Measurements from ENCODE around the gene MIAT.
"Not testable (repeated sequence)": the region's sequence is repeated elsewhere in the genome, so short reads cannot be mapped to it uniquely, and the experiment has no call there.

Gene MIAT

GRCh38 chr22:26700462-26700861 lies 43.1 kb downstream of the MIAT start:
- DNase-seq (ENCODE audit: low read depth in 3 of 3) = no peak

DNA sequence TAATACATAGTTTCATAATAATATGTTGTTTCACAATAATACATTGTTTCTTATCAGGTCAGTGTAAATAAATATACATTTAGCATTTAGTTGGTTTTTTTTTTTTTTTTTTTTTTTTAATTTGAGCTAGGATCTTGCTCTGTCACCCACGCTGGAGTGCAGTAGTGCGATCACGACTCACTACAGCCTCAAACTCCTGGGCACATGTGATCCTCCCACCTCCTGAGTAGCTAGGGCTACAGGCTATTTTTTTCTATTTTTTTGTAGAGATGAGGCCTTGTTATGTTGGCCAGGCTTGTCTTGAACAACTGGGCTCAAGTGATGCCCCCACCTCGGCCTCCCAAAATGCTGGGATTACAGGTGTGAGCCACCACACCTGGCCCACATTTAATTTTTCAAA lies 43.5 kb downstream of the MIAT start:
- no peak for DNase-seq (ENCODE audit: low read depth in 3 of 3)

DNA sequence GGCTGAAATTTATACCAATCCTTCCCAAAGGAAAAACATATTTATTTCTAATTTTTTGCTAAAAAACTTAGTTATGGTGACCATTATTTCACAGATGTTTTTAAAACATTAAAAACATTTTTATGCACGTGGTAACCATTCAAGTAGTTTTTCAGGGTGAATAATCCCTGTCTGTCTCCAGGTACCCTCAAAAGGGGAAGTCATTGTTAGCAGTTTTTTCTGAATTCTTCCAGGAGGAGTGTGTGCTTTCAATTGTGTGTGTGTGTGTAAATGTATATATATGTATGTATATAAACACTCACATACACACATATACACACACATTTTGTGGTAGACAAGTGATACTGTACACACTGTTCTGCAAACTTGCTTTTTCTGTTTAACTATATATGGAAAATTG lies 43.9 kb downstream of the MIAT start:
- no peak for DNase-seq (ENCODE audit: low read depth in 3 of 3)

- DNase-seq (ENCODE audit: low read depth in 3 of 3) = no peak
Observed at GRCh38 chr22:26702906-26703830, 45.8 kb downstream of the MIAT start.

DNA sequence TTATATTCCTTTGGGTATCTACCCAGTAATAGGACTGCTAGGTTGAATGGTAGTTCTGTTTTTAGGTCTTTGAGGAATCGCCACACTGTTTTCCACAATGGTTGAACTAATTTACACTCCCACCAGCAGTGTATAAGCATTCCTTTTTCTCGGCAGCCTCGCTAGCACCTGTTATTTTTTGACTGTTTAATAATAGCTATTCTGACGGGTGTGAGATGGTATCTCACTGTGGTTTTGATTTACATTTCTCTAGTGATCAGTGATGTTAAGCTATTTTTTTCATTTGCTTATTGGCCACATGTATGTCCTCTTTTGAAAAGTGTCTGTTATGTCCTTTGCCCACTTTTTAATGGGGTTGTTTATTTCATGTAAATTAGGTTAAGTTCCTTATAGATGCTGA lies 48.0 kb downstream of the MIAT start:
- DNase-seq (ENCODE audit: low read depth in 3 of 3) = not testable (repeated sequence)

- DNase-seq (ENCODE audit: low read depth in 3 of 3) = no peak
Observed at GRCh38 chr22:26707090-26707489, 49.7 kb downstream of the MIAT start.

DNA sequence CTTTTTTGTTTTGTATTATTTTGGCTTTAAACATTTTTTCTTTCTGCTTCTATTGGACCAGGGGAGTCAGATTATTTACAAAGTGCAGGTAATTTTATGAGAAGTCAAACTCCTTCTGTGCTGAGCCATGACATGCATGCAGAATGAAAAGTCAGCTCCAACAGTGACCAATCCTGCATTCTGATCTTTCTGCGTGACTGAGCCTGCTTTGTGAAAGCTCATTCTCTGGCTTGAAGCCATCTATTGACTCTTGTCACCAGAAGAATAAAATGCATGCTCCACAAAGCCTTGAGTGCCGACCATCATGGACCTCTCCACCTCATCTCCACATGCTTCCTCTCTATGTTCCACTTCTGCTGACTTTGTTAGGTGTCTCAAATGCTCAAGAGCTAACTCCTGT lies 50.2 kb downstream of the MIAT start:
- DNase-seq (ENCODE audit: low read depth in 3 of 3) = no peak

- DNase-seq (ENCODE audit: low read depth in 3 of 3) = no peak
Observed at GRCh38 chr22:26708256-26709009, 51.0 kb downstream of the MIAT start.

- no peak for DNase-seq (ENCODE audit: low read depth in 3 of 3)
Observed at GRCh38 chr22:26709617-26710390, 52.4 kb downstream of the MIAT start.

DNA sequence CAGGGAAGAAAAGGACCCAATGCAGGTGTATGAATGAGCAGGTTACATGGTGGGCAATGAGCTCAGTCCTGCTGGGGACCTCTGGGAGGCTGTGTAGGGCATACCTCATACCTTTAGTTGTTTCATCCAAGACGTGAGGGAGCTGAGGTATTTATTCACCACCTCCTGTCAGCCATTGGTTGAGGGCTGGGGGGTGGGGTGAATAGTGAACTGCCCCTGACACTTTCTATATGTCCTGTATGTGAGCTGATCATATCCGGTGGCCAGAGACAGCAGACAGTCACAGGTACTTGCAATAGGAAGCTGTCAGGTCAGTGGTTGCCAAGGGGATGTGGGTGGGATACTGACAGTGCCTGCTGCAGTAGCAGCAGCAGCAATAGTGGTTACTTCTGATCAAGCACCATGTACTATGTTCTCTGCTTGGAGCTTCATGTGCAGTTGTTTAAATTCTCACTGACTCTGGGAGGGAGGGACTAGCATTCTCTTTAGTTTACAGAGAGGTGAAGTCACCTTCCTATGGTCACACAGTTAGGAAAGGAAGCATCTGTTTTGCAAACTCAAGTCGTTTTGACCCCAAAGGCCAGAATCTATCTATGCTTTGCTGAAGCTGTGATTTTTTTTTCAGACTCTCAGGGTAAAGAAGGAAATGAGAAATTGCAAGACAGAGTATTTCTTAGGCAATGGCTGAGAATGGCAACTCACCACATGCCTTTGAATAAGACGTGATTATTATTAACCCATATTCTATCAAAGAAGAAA lies 54.0 kb downstream of the MIAT start:
- no peak for DNase-seq (ENCODE audit: low read depth in 3 of 3)

GRCh38 chr22:26712158-26712557 lies 54.8 kb downstream of the MIAT start:
- DNase-seq (ENCODE audit: low read depth in 3 of 3) = no peak

DNA sequence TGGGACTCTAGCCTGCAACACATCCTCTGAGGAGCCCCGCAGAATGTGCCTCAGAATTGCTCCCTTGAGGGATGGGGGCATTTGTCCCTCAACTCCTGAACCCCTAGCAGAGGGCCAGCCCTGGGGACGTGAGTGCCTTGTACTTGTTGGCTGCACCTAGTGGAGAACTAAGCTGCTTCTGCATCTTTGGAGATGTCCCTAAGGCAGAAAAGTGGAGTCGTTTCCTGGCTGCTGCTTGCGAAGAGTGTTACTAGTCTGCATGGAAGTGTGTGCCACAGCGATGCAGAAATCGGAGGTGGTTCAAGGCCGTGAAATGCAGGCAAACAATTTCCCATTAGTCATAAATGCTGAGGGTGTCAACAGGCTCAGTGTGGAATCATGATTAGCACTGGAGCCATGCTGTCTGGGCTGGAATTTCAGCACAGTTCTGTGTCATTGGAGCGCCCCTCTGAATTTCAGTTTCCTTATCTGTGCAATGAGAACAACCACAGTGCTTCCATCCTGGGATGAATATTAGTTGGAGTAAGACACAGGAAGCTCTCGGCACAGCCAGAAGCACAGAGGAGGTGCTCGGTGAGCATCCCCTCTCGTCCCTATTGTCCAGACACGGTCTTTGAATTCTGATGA lies 56.5 kb downstream of the MIAT start:
- no peak for DNase-seq (ENCODE audit: low read depth in 3 of 3)

DNA sequence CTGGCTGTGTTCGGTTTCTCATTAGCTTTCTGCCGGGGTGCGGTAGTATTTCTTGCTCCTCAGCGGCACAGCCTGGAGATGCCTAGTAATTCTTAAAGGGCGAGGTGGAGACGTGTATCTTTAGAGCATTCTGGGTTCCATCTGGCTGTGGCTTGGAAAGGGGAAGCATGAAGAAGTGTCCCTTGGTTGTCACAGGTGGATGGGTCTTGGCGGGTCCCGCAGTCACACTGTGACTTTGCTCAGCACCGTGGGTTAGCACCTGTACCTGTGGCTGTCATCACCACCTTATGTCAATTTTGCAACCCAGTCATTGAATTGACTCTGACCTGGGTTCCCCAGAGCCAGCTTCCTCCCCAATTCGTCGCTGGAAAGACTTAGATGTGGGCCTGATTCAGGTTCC lies 57.6 kb downstream of the MIAT start:
- no peak for DNase-seq (ENCODE audit: low read depth in 3 of 3)

- DNase-seq (ENCODE audit: low read depth in 3 of 3) = no peak
Observed at GRCh38 chr22:26715392-26715936, 58.1 kb downstream of the MIAT start.

GRCh38 chr22:26718488-26718887 lies 61.1 kb downstream of the MIAT start:
- no peak for DNase-seq (ENCODE audit: low read depth in 3 of 3)

- no peak for DNase-seq (ENCODE audit: low read depth in 3 of 3)
Observed at GRCh38 chr22:26718905-26719304, 61.5 kb downstream of the MIAT start.

DNA sequence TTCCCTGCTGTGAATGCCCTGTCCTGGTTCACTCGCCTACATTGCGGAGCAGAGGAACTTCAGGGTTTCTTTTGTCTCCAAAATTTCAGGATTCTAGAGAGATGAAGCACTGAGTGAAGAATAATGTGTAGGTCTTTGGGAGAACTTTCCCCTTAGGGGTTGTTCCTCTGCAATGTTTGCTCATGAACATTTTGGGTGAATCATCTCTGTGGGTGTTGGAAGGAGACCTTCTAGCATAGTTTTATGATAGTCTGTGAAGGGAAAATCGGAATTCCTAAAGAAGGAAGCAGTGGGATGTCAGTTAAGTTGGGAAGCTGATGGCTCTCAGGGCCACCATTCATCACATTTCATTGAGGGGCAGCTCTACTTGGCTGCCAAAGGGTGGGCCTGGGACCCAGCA lies 64.8 kb downstream of the MIAT start:
- no peak for DNase-seq (ENCODE audit: low read depth in 3 of 3)

GRCh38 chr22:26724414-26724813 lies 67.0 kb downstream of the MIAT start:
- DNase-seq (ENCODE audit: low read depth in 3 of 3) = no peak

DNA sequence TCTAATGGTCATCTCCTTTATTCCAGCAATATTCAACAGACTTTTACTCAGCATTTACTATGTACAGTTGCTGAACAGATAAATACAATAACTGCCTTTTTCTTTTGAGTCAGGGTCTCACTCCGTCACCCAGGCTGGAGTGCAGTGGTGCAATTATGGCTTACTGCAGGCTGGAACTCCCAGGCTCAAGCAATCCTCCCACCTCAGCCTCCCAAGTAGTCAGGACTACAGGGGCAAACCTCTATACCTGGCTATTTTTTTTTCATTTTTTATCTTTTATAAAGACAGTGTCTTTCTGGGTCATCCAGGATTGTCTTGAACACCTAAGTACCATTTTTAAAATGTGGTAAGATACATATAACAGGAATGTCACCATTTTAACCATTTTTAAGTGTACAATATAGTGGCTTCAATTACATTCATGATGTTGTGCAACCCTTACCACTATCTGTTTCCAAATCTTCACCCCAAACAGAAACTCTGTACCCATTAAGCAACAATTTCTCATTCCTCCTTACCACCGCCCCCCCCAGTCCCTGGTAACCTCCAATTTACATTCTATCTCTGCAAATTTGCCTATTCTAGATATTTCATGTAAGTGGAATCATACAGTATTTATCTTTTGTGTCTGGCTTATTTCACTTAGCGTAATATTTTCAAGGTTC lies 67.8 kb downstream of the MIAT start:
- no peak for DNase-seq (ENCODE audit: low read depth in 3 of 3)
